GM08714 (cell line): ENCODE measurements around the gene VCP.

Experiments used
- H3K4me3 ChIP-seq: fragments of 200-500 bp; sonication (Bioruptor generic); 2 replicates; pipeline ENCODE4 v1.5.1; 2014; ENCODE audit warnings: mild to moderate bottlenecking, low read length, inconsistent platforms
- ZNF274 ChIP-seq: IDR thresholded peaks from 2 replicates; pipeline ENCODE4 v1.6.1; 2012; ENCODE audit warnings: mild to moderate bottlenecking, low read depth, low read length

VCP gene

DNA sequence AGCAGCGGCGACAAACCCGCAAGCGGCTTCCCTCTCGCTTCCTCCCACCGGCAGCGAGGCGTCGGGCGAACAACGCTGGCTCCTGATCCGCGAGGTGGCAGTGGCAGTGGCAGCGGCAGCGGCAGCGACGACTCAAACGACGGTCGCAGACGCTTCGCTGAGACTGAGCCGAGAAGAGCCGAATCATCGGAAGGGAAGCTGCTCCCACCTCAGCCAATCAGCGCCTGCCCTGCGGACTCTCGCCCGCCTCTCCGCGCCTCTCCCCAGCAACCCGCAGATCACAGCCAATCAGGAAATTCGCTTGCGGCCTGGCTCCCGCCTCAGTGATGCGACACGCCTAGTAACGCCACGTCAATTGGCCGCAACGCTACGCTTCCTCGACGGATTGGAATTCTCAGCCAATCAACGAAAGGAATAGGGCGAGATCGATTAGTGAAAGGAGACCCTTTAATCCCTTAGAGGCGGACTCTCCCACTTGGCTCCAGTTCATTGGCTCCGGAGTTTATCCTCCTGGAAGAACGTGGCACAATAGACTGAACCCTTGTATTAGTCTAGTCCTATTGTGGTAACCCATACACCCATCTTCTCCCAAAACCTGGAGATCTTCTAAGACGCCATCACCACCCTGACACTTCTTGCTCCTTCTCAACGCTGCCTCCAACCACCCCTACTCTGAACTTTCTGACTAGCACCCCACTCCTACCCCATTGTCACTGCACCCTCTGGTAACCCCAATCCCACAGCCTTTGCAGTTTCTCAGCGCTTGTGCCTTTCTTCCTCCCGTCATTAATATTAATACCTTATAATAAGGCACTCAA is at the start of gene VCP:
VCP (minus strand) TSS at position 165 of the 818 bp plus-strand sequence. CDS start 272 bp downstream, outside the sequence.
- peak within 1 kb of the TSS; percentile 94 for H3K4me3 ChIP-seq
- TF ChIP-seq ZNF274: no peak

DNA sequence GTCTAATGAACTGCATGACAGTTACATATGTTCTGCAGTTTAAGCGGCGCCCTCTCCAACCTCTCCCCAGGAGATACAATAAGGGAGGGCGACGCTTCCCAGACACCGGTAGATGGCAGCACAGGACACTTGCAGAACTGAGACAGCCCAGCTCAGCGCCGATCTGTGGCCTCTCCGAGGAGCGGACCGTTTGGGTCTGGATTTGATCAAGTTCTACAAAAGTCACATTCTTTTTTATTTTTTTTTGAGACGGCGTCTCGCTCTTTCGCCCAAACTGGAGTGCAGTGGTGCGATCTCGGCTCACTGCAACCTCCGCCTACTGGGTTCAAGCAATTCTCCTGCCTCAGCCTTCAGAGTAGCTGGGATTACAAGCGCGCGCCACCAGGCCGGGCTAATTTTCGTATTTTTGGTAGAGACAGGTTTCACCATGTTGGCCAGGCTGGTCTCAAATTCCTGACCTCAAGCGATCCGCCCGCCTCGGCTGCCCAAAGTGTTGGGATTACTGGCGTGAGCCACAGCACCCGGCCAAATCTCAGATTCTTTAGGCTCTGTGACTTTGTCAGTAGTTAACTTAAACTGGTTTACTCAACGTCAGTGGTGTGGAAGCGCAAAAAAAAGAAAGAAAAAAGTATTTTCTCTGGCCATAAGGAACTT is 44.6 kb upstream of the VCP start:
- no peak for TF ChIP-seq ZNF274
- H3K4me3 ChIP-seq: no peak overlapping the region; the same call in 1 of the 2 replicates

DNA sequence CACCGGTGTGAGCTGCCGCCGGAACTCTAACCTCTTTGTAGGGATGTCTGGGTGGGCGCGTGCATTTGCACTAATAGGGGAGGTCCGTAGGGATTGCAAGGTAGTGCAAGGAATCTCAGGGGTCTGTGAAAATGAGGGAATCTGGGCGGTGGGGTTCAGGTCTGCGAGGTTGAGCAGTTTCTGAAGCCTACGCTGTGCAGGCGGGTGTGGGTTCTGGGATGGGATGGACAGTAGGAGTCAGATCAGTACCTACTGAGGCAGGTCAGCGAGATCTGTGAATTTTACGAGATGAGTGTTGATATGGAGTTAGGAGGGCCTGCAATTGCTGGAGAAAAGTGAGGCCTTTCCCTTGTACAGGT is 44.1 kb upstream of the VCP start:
- TF ChIP-seq ZNF274: no peak
- peak overlapping the region; percentile 68; the same call in 1 of the 2 replicates for H3K4me3 ChIP-seq

DNA sequence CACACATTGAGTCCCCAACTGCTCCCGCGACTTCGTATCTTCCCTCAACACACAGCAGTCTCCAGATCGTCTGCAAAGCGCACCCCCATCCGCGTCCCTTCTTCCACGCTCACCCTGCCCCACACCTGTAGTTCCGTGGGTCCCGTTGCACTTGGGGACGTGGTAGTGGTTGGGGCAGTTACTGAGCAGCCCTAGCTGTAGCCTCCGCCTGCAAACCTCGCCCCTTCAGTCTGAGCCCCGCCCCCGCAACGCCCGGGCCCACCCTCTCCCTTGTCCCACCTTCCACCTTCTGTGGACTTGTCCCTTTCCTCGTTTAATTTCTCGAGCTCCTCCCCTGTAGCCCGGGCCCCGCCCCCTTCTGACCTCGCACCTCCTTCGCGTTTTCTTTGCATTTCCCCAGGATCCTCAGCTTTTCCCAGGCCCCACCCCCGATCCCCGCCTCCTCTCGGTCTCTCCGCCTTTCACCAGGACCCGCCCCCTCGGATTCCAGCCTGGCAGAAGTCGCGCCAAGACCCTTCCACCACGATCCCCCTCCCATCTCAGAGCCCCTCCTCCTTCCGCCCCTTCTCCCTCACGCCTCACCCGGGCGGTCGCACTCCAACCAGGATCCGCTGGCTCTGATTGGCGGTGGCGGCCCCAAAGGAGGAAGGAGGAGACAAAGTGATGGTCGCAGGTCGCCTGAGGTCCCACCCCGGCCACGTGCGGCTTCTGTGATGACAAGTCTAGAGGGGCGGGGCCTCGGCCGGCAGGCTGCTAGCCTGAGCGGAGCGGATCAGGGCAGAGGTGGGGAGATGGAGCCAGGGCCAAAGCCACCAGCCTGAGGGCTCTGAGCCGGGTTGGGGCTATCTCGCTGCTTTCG is 43.5 kb upstream of the VCP start, which contains the start of gene ATOSB:
ATOSB (minus strand) TSS at position 183 of the 859 bp plus-strand sequence. CDS start 7,588 bp downstream, outside the sequence.
- H3K4me3 ChIP-seq: peak within 1 kb of the TSS; percentile 68; the same call in 1 of the 2 replicates
- no peak for TF ChIP-seq ZNF274

DNA sequence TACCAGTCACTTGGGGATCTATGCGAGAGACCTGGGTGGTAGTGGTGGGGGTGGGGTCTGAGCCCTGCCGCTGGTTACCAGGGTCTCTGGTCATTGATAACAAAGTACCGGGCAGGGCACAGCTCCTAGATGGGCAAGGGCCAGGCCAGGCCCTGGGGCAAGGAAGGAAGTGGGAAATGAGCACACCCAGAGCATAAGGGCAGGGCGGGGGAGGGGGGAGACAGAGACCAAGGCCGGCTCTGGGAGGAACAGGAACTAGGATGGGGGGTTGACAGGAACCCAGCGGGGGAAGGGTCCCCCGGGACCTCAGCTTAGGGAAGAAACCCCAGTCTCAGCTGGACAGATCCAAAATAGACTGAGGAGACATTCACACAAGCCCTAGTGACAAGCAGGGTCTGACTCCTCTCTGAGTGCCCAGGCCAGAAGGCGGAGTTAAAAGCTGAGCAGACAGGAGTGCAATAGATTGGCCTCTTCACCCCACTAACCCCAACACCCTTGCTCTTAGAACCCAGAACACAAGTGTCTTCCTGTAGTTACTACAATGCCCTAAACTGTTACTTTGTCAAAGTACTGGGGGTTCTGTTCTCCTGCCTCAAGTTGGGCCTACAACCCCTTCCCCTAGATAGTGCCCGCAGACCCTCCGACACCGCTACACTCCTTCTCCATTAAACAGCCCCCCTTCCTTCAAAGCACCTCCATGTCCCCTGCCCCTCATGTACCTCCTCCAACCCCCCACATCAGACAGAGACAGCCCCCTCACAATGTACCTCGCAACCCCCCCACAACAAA is 42.6 kb upstream of the VCP start:
- no peak for TF ChIP-seq ZNF274
- peak overlapping the region; percentile 68; the same call in 1 of the 2 replicates for H3K4me3 ChIP-seq

DNA sequence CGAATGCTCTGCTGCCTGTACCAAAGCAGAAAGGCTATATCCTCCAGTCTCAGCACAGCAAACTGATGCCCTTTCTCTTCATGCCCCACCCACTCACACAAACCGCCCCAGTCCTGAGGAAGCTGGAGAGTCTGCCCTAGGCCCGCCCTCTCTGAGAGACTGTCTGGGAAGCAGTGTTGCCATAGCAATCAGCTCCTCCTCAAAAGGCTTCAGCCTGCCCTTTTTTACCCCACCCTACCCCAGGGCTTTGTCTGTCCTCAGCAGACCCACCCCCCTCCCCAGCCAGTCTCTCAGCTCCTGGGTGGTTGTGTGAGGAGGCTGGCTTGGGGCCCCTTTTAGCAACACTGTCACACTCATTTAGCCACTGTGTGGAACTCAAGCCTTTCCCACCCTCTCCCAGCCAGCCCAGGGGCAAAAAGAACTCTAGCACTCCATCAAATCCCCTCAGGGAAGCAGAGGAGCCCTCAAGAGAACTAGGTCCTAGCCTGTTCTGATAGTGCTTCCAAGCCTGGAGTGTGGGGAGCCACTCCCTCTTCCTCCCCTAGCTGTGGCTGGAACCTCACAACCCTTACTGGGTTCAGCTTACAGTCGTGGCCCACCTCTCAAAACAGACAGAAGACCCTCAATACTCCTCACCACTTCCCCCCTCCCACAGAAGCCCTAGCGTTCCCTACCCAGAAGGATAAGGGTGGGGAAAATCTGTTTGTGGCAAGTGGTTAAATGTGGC is 41.9 kb upstream of the VCP start:
- H3K4me3 ChIP-seq: peak overlapping the region; percentile 68; the same call in 1 of the 2 replicates
- TF ChIP-seq ZNF274: no peak

DNA sequence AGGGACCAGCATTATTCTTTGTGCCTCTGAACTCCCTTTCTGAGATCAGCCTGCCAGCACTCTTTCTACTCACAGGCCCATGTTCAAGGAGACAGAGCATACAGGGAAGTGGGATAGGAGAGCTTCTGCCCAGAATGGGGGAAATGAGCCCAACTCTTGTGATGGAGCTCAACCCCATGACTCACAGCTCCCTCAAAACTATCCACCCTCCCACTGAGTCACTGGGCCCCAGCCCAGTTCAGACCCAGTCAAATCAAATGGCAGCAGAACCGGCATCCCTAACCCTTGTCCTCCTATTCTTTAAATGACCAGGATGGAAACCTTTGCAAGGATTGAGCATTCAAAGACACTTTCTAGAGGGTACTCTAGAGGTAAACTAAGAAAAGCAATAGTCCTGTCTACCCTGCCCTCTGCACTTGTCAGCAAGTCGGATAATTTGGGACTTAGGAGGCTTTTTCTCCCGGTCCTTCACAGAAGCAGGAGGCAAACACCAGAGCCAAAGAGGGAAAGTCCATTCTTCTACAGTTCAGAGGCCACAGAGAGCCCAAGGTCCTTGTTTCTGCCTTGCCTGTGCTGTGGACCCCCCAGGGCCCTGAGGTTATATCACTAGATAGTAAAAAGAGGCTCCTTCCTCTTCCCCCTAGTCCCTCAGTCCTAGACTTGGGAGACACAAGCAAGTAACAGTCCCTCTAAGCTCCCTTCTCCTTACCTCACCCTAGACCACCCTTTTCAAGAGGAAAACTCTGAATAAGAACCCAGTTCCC is 40.0 kb upstream of the VCP start:
- TF ChIP-seq ZNF274: no peak
- H3K4me3 ChIP-seq: no peak overlapping the region

DNA sequence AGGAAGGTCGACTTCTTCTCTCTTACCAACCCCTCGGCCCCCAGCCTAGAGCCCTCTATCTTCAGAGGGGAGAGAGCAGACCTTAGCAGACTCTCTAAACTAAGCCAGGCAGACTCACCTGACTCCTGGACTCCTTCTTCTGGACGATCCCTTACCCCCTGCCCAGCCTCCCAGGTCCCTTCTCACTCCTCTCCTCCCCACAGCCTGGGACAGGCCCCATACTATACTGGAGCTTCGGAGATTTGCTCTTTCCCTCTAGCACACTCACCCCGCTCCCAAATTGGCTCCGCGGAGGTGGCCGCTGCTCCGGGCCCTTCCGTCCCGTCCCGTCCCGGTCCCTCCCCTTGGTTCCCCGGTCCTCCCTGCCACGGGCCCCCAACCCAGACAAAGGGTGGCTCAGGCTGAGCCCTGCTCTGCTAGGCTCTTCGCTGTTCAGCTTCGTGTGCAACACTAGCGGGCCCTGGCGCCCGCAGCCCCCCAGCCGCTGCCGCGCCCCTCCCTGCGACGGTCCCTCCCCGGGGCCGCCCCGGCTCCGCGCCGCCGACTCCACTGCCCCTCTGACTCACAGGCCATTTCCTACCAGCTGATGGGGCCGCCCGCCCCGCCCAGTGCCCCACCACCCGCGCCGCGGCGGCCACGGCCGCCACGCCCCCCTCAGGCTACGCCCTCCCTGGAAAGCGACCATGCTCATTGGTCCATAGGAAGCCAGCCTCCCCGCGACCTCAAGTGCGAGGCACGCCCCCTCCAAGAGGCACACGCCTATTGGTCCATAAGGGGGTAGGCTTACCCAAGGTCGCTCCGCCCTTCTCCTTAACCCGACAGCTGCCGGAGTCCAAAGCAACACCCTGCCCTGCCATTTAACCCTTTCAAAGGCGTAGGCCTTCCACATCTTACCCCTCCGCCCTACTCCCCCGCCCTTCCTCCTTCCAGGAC is 38.8 kb upstream of the VCP start:
- peak overlapping the region; percentile 73; the same call in 1 of the 2 replicates for H3K4me3 ChIP-seq
- TF ChIP-seq ZNF274: no peak

DNA sequence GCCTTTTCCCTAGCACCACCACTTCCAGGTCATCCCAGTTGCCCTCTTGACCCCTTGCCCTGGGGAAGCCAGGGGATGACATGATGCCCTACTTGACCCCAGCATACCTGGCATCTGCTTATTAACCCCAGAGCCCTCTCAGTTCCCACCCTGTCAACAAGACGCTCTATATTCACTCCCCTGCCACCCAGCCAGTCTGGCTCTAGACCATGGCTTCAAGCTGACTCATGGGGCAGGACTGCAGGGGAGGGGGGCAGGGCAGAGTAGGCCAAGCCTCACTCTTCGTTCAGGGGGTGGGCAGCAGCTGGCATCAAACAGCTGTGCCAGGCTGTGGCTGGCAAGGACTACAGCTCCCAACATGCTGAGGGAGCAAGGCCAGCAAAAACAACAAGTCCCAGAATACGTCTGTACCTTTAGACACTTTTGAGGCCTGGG is 37.9 kb upstream of the VCP start:
- H3K4me3 ChIP-seq: no peak overlapping the region
- no peak for TF ChIP-seq ZNF274

DNA sequence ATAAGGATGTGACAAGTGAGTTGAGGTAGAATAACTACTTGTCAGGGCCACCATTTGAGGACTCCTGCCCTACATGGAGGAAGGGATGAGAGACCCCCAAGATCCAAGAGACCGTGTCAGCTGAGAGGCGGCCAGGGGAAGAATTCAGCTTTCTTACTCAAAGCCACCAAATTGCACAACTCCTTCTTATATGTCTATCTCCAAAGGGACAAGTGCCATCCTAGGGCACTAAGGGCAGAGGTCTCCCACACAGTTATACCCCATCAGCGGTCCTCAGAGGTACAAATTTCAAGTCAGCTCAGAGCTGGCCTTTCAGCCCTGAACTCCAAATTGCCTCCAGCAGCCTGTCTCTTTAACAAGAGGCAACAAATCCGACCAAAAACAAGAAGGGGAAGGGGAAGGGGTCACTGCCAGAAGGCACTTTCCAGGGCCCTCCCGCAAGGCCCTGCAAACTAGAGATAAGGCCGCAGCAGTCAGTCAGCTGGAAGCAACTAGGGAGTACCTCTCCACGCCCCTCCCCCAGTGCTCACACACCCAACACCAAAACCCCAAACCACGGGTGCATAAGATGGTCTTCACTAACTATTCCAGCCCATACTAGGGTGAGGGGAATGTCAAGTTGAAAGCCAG is 36.6 kb upstream of the VCP start:
- no peak overlapping the region for H3K4me3 ChIP-seq
- TF ChIP-seq ZNF274: no peak

DNA sequence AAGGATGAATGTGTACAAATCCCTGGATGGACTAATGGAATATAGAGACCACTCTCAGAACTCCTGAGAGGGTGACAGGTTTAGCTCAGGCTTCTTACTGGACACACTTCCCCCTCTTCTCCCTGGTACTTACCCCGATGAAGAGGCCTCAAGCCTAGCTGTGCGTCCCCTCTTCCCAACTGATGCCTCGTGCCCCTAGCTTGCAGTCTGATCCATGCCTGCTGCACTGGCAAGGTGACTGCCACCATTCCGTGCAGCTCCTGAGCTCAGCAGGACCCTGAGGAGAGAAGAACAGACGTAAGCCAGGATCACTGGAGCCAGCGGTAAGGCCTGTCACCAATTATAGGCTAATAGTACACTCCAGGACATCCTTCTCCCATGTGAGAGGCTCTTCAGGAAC is 36.0 kb upstream of the VCP start:
- no peak overlapping the region for H3K4me3 ChIP-seq
- TF ChIP-seq ZNF274: no peak
